RPMI8226 (cell line): Measurements from ENCODE around the gene GALNT18.

Source experiments
- DNase-seq: peaks from one replicate; pipeline ENCODE4 v3.0.0-alpha.2; 2015

The GALNT18 gene

GRCh38 chr11:11584937-11585336 lies 36.9 kb downstream of the GALNT18 start:
- no peak for DNase-seq

GRCh38 chr11:11584530-11584810 lies 37.3 kb downstream of the GALNT18 start:
- no peak for DNase-seq

- DNase-seq = no peak
Measured at GRCh38 chr11:11583801-11584529, 37.8 kb downstream of the GALNT18 start.

GRCh38 chr11:11582011-11582701 lies 39.6 kb downstream of the GALNT18 start:
- no peak for DNase-seq

- DNase-seq = no peak
Measured at GRCh38 chr11:11581481-11581880, 40.3 kb downstream of the GALNT18 start.

GRCh38 chr11:11580841-11581411 lies 40.9 kb downstream of the GALNT18 start:
- DNase-seq = no peak

- no peak for DNase-seq
Measured at GRCh38 chr11:11580012-11580411, 41.8 kb downstream of the GALNT18 start.

- DNase-seq = no peak
Measured at GRCh38 chr11:11579012-11579988, 42.5 kb downstream of the GALNT18 start.

GRCh38 chr11:11577932-11578911 lies 43.6 kb downstream of the GALNT18 start:
- DNase-seq = no peak

GRCh38 chr11:11577251-11577855 lies 44.5 kb downstream of the GALNT18 start:
- DNase-seq = no peak

- DNase-seq = no peak
Measured at GRCh38 chr11:11574373-11575287, 47.2 kb downstream of the GALNT18 start.

- DNase-seq = no peak
Measured at GRCh38 chr11:11572386-11572785, 49.4 kb downstream of the GALNT18 start.

GRCh38 chr11:11571893-11572292 lies 49.9 kb downstream of the GALNT18 start:
- DNase-seq = no peak

- no peak for DNase-seq
Measured at GRCh38 chr11:11570823-11571222, 51.0 kb downstream of the GALNT18 start.

- no peak for DNase-seq
Measured at GRCh38 chr11:11569936-11570491, 51.8 kb downstream of the GALNT18 start.

- DNase-seq = no peak
Measured at GRCh38 chr11:11568651-11569229, 53.1 kb downstream of the GALNT18 start.

- DNase-seq = no peak
Measured at GRCh38 chr11:11567936-11568650, 53.7 kb downstream of the GALNT18 start.

- no peak for DNase-seq
Measured at GRCh38 chr11:11565636-11566035, 56.2 kb downstream of the GALNT18 start.
